Measurements from ENCODE around the gene KBTBD8. TPM values are rescaled to one million over a fixed set of nuclear protein-coding genes. Genes with fewer than 3 reads are reported as not detected.

The KBTBD8 gene
- total and polyA plus RNA-seq, 4 donors, result 0.94 to 5.0 (median 3.0) TPM

GRCh38 chr3:67047051-67047450 lies 48.9 kb downstream of the KBTBD8 start:
- no peak overlapping the region for H3K9ac ChIP-seq (ENCODE audit: insufficient read depth in 1 of 2, low read length in 2 of 2)
- H3K4me3 ChIP-seq, result no peak overlapping the region
- H3K27me3 ChIP-seq (ENCODE audit: control insufficient read depth in 3 of 3, insufficient read depth in 3 of 3, low read length in 2 of 3), result no peaks in the 10 kb centered on the region
- H3K4me1 ChIP-seq (ENCODE audit: control insufficient read depth in 5 of 5, insufficient read depth in 5 of 5, low read length in 5 of 5), result no peaks in the 10 kb centered on the region
- H3K36me3 ChIP-seq (ENCODE audit: control insufficient read depth in 4 of 4, insufficient read depth in 4 of 4, low read length in 4 of 4), result no peaks in the 10 kb centered on the region
- DNase-seq, result no peak
- 79 to 89% methylated on average over 2 of the region's 2 CpGs for WGBS, 2 donors
- no peak overlapping the region for H3K27ac ChIP-seq (ENCODE audit: low read depth in 1 of 2, low read length in 1 of 2)
- ATAC-seq (ENCODE audit: insufficient read depth, low FRiP score), result no peak
- H3K9me3 ChIP-seq (ENCODE audit: control insufficient read depth in 4 of 4, insufficient read depth in 3 of 4, low read length in 3 of 4), result peaks cover 0 to 2% (median 0%) of the 10 kb centered on the region in 4 donors
- no peak for TF ChIP-seq CTCF (IDR thresholded peaks at IDR 0.05; ENCODE audit: control extremely low read depth, extremely low read depth)

DNA sequence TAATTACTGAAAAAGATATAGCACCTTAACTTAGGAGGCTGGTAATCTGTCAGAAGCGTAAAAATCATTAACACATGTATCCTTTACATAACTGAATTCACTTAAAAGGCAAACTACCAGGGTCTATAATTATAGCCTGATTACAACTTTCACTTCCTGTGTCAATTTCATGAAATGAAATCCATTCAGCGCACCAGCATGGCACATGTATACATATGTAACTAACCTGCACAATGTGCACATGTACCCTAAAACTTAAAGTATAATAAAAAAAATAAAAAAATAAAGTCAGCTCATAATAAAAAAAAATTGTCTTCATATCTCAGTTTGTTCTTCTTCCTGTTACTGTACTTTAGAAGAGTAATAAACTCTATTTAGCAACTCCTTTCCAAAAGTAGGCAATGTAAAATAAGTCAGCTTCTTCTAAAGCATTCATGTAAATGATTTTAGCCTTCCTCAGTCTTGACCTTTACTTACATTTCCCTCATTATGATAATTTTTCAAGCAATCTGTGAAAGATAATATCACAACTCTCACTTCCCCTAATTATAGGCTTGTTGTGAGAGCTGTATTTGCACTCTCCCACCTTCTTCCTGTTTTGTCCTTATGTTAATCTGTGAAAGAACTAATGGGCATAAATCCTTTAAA lies 50.1 kb downstream of the KBTBD8 start:
- DNase-seq, result no peak
- H3K27me3 ChIP-seq (ENCODE audit: control insufficient read depth in 3 of 3, insufficient read depth in 3 of 3, low read length in 2 of 3), result no peaks in the 10 kb centered on the region
- 76 to 83% methylated on average over 2 of the region's 2 CpGs for WGBS, 2 donors
- no peak overlapping the region for H3K27ac ChIP-seq (ENCODE audit: low read depth in 1 of 2, low read length in 1 of 2)
- no peaks in the 10 kb centered on the region for H3K4me1 ChIP-seq (ENCODE audit: control insufficient read depth in 5 of 5, insufficient read depth in 5 of 5, low read length in 5 of 5)
- no peaks in the 10 kb centered on the region for H3K36me3 ChIP-seq (ENCODE audit: control insufficient read depth in 4 of 4, insufficient read depth in 4 of 4, low read length in 4 of 4)
- H3K9ac ChIP-seq (ENCODE audit: insufficient read depth in 1 of 2, low read length in 2 of 2), result no peak overlapping the region
- TF ChIP-seq CTCF (IDR thresholded peaks at IDR 0.05; ENCODE audit: control extremely low read depth, extremely low read depth), result no peak
- no peak for ATAC-seq (ENCODE audit: insufficient read depth, low FRiP score)
- H3K9me3 ChIP-seq (ENCODE audit: control insufficient read depth in 4 of 4, insufficient read depth in 3 of 4, low read length in 3 of 4), result peaks cover 0 to 2% (median 0%) of the 10 kb centered on the region in 4 donors
- no peak overlapping the region for H3K4me3 ChIP-seq

DNA sequence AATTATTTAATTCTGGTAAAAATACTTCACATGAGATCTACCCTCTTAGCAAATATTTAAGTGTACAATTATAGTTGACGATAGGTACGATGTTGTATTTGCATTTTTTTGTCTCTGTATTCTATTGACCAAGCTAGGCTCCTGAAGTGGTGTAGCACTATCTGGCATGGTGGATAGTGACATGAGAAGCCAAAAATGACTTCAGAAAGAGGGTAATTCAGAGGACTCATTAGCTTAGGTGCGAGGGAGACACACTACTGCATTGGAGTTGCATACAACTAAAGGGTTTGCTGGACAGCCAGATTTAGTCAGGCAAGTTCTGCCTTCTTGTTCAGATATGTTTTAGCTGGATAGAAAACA lies 50.6 kb downstream of the KBTBD8 start:
- Histone ChIP-seq H3K27me3 (ENCODE audit: control insufficient read depth in 3 of 3, insufficient read depth in 3 of 3, low read length in 2 of 3) (no peaks in the 10 kb centered on the region), H3K4me1 (ENCODE audit: control insufficient read depth in 5 of 5, insufficient read depth in 5 of 5, low read length in 5 of 5) (no peaks in the 10 kb centered on the region), H3K9ac (ENCODE audit: insufficient read depth in 1 of 2, low read length in 2 of 2) (no peak overlapping the region), H3K4me3 (no peak overlapping the region), H3K27ac (ENCODE audit: low read depth in 1 of 2, low read length in 1 of 2) (no peak overlapping the region), H3K9me3 (ENCODE audit: control insufficient read depth in 4 of 4, insufficient read depth in 3 of 4, low read length in 3 of 4) (peaks cover 0 to 2% (median 0%) of the 10 kb centered on the region in 4 donors), H3K36me3 (ENCODE audit: control insufficient read depth in 4 of 4, insufficient read depth in 4 of 4, low read length in 4 of 4) (no peaks in the 10 kb centered on the region)
- DNase-seq (no peak), ATAC-seq (ENCODE audit: insufficient read depth, low FRiP score) (no peak)
- no peak for TF ChIP-seq CTCF (IDR thresholded peaks at IDR 0.05; ENCODE audit: control extremely low read depth, extremely low read depth)
- WGBS, 2 donors, result 81 to 90% methylated on average over 3 of the region's 3 CpGs

DNA sequence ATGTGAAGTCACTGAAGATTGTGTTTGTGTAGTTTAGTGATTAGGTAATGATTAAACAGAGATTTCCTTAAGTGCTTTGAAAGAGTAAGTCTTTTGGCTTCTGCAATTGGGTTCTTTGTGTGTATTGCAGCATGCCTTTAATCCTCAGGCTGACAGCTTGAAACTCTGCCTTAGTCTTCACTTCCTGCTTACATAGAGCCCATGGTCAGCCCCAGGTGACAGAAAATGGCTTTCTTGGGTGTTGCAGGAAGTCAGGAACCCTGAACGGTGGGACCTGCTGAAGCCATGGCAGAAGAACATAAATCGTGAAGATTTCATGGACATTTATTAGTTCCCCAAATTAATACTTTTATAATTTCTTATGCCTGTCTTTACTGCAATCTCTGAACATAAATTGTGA lies 61.3 kb downstream of the KBTBD8 start:
- TF ChIP-seq CTCF (IDR thresholded peaks at IDR 0.05; ENCODE audit: control extremely low read depth, extremely low read depth), result no peak
- WGBS, 2 donors, result 75 to 83% methylated on average over 2 of the region's 2 CpGs
- no peak overlapping the region for H3K4me3 ChIP-seq

More for the DNA sequence above, 61.3 kb downstream of the KBTBD8 start:
- Histone ChIP-seq H3K9ac (ENCODE audit: insufficient read depth in 1 of 2, low read length in 2 of 2) (no peak overlapping the region), H3K36me3 (ENCODE audit: control insufficient read depth in 4 of 4, insufficient read depth in 4 of 4, low read length in 4 of 4) (no peaks in the 10 kb centered on the region), H3K4me1 (ENCODE audit: control insufficient read depth in 5 of 5, insufficient read depth in 5 of 5, low read length in 5 of 5) (no peaks in the 10 kb centered on the region), H3K27me3 (ENCODE audit: control insufficient read depth in 3 of 3, insufficient read depth in 3 of 3, low read length in 2 of 3) (no peaks in the 10 kb centered on the region), H3K9me3 (ENCODE audit: control insufficient read depth in 4 of 4, insufficient read depth in 3 of 4, low read length in 3 of 4) (peaks cover 0 to 7% (median 2%) of the 10 kb centered on the region in 4 donors), H3K27ac (ENCODE audit: low read depth in 1 of 2, low read length in 1 of 2) (no peak overlapping the region)
- DNase-seq (no peak), ATAC-seq (ENCODE audit: insufficient read depth, low FRiP score) (no peak)
